Esophagus squamous epithelium (tissue), 5 donors: ENCODE data around the gene CCNY. TPM values are rescaled to one million over a fixed set of nuclear protein-coding genes. Genes with fewer than 3 reads are reported as not detected.
A peak's percentile ranks its signal among the peaks of the same experiment; 100 is the strongest.
"Not testable (repeated sequence)": the region's sequence is repeated elsewhere in the genome, so short reads cannot be mapped to it uniquely, and the experiment has no call there.

Experiments used
- DNase-seq: peaks from one replicate; lab custom pipeline; 2025; lab: John Stamatoyannopoulos, UW
- H3K27ac ChIP-seq, 4 donors: fragments of 200-600 bp; sonication (generic); one replicate each; pipeline ENCODE4 v1.5.1; 2016 to 2019; ENCODE audit warnings: mild to moderate bottlenecking in 1 of 4
- H3K27me3 ChIP-seq, 4 donors: fragments of 200-600 bp; sonication (generic); 1 replicate in 3 of 4; 2 replicates in 1 of 4; pipeline versions ENCODE4 v1.5.1 to v1.6.0; 2017 to 2021; ENCODE audit warnings: antibody characterized with exemption in 1 of 4
- H3K36me3 ChIP-seq, 3 donors: fragments of 200-600 bp; sonication (generic); one replicate each; pipeline ENCODE4 v1.5.1; 2016 to 2019
- H3K4me1 ChIP-seq, 3 donors: fragments of 200-600 bp; sonication (generic); one replicate each; pipeline ENCODE4 v1.5.1; 2017 to 2019
- H3K4me3 ChIP-seq, 4 donors: fragments of 200-600 bp; sonication (generic); 1 replicate in 3 of 4; 2 replicates in 1 of 4; pipeline ENCODE4 v1.5.1; 2016 to 2019; ENCODE audit warnings: mild to moderate bottlenecking in 2 of 4, moderate library complexity in 1 of 4
- H3K9me3 ChIP-seq, 3 donors: fragments of 200-600 bp; sonication (generic); one replicate each; pipeline ENCODE4 v1.5.1; 2016 to 2019
- POLR2A ChIP-seq, 4 donors: fragments of 450-650 bp; IDR thresholded peaks; one replicate each; pipeline ENCODE4 v1.6.1; 2017; ENCODE audit warnings: antibody characterized with exemption in 4 of 4, mild to moderate bottlenecking in 4 of 4, moderate library complexity in 3 of 4
- WGBS, 2 donors: methylation state at CpG; one replicate each; pipeline ENCODE4 v1.1.5; 2018; 5-methylcytosine and 5-hydroxymethylcytosine counted together
- intact Hi-C: fragments of 100-400 bp; cut with DNase I; formaldehyde crosslinking; loops from one replicate; pipeline ENCODE4 v1.15.0; 2022
- total RNA-seq, 4 donors: library from RNA; depleted of rRNA; stranded (reverse); fragments of >200 nt; gene quantifications; one replicate each; pipeline ENCODE4 v1.1.0, GENCODE V29; 2016
- TF ChIP-seq, protein P1 (sequence below), 6 experiments: fragments of 450-650 bp in 4 of 6; fragments of 200-600 bp in 2 of 6; sonication (generic) in 2 of 6; IDR thresholded peaks; one replicate each; pipeline ENCODE4 v1.5.1; 2016 to 2019; ENCODE audit warnings: antibody characterized with exemption in 6 of 6, mild to moderate bottlenecking in 4 of 6, moderate library complexity in 4 of 6
- donor health status: DM: yes; HTN: yes; CAD: no.

The CCNY gene
- total RNA-seq, 4 donors from 2014 or later = 24.1 to 41.5 (median 30.4) TPM

DNA sequence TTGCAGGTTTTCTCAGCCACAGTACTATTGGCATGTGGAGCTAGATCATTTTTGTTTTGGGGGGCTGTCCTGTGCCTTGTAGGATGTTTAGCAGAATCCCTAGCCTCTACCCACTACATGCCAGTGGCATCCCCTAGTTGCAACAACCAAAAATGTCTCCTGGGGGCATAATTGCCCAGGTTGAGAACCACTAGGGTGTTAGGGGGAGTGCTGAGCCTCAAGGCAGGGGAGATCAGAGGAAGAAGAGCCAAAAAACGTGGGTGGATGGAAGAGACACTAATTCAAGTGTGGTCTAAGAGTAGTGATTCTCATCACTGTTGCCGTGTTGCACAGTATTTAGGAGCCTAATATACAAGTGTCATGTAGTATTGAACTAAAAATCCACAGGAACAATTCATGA, 31.7 kb upstream of the CCNY start:
- TF ChIP-seq, protein P1, sequence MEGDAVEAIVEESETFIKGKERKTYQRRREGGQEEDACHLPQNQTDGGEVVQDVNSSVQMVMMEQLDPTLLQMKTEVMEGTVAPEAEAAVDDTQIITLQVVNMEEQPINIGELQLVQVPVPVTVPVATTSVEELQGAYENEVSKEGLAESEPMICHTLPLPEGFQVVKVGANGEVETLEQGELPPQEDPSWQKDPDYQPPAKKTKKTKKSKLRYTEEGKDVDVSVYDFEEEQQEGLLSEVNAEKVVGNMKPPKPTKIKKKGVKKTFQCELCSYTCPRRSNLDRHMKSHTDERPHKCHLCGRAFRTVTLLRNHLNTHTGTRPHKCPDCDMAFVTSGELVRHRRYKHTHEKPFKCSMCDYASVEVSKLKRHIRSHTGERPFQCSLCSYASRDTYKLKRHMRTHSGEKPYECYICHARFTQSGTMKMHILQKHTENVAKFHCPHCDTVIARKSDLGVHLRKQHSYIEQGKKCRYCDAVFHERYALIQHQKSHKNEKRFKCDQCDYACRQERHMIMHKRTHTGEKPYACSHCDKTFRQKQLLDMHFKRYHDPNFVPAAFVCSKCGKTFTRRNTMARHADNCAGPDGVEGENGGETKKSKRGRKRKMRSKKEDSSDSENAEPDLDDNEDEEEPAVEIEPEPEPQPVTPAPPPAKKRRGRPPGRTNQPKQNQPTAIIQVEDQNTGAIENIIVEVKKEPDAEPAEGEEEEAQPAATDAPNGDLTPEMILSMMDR (IDR thresholded peaks at IDR 0.05) = no peak
- no peak for TF ChIP-seq POLR2A (IDR thresholded peaks at IDR 0.05)

DNA sequence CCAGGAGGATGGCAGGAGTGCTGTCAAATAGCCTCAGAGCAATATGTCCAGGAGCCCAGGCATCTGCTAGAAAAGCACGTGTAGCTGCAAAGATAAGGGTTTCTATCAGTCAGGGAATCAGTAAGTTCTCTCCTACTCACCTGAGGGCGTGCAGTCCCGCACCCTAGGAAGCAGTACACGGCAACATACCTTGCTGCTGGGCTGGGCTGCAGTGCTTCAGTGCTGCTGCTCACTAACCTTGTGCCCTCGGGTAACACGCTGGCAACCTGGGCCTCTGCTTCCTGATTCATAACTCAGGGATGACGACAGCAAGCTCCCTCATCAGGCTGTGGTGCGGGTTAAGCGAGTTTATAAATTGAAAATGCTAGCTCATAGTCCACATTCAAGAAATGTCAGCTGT, 29.5 kb upstream of the CCNY start:
- no peak for DNase-seq
- peaks cover 6 to 15% (median 8%) of the 10 kb centered on the region in 3 donors for H3K4me1 ChIP-seq
- peak overlapping the region; percentile 11 to 81 (median 64) for H3K27ac ChIP-seq
- WGBS, 2 donors = 11 to 29% methylated on average over 6 to 9 of the region's 9 CpGs
- intact Hi-C loops = no loop called here
- no peak overlapping the region for H3K4me3 ChIP-seq
- no peaks in the 10 kb centered on the region for H3K36me3 ChIP-seq
- H3K27me3 ChIP-seq = peaks cover 0 to 87% (median 0%) of the 10 kb centered on the region in 4 donors
- TF ChIP-seq POLR2A (IDR thresholded peaks at IDR 0.05) = no peak
- TF ChIP-seq, protein P1 (IDR thresholded peaks at IDR 0.05) = no peak
- no peaks in the 10 kb centered on the region for H3K9me3 ChIP-seq

More for the DNA sequence above, 31.7 kb upstream of the CCNY start:
- Histone ChIP-seq H3K4me3 (no peak overlapping the region), H3K27ac (no peak overlapping the region), H3K4me1 (peaks cover 8 to 15% (median 10%) of the 10 kb centered on the region in 3 donors), H3K27me3 (peaks cover 0 to 78% (median 0%) of the 10 kb centered on the region in 4 donors), H3K36me3 (no peaks in the 10 kb centered on the region), H3K9me3 (no peaks in the 10 kb centered on the region)
- no peak for DNase-seq
- intact Hi-C loops = no loop called here
- WGBS, 2 donors = 41 to 46% methylated on average over 2 of the region's 2 CpGs

DNA sequence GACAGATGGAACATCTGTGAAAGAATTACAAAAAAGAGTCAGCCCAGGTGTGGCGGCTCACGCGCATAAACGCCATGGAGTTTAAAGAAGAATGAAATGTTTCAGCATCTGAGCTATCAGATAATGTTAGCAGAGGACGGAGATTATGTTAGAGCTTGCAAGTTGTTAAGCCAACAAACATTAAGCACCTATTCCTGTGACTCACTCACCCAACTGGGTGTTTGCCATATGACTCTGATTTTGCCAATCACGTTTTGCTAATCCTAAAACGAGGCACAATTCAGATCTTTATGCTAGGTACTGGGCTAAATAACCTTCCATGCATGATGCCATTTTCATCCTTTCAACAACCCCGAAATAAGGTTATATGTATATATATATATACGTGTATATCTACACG, 29.0 kb upstream of the CCNY start:
- H3K4me3 ChIP-seq = no peak overlapping the region
- WGBS, 2 donors = 35 to 44% methylated on average over 10 of the region's 10 CpGs
- H3K36me3 ChIP-seq = no peaks in the 10 kb centered on the region
- intact Hi-C loops = no loop called here
- peaks cover 6 to 15% (median 8%) of the 10 kb centered on the region in 3 donors for H3K4me1 ChIP-seq
- no peak for DNase-seq
- H3K27me3 ChIP-seq = peaks cover 0 to 85% (median 0%) of the 10 kb centered on the region in 4 donors
- no peaks in the 10 kb centered on the region for H3K9me3 ChIP-seq
- H3K27ac ChIP-seq = peak overlapping the region; percentile 11 to 81 (median 60)
- TF ChIP-seq, protein P1 (IDR thresholded peaks at IDR 0.05) = no peak
- no peak for TF ChIP-seq POLR2A (IDR thresholded peaks at IDR 0.05)

DNA sequence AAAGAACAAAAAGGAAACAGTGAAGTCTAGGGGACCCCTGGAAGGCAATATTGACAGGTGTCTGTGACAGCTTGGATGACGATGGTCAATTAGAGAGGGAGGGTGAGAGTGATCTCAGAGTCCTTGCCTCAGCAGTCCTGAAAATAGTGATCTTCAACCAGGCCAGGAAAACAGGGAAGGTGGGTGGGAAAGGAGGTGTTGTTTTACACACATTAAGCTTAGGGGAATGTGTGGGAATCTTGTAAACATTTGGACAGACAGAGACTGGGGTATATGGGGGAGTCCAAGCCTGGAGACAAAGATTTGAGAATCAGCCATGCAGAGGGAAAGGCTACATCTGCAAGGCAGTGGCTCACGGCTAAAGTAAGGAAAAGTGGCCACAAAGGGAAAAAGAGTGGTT, 27.5 kb upstream of the CCNY start:
- TF ChIP-seq, protein P1 (IDR thresholded peaks at IDR 0.05) = no peak
- TF ChIP-seq POLR2A (IDR thresholded peaks at IDR 0.05) = no peak
- DNase-seq = no peak
- intact Hi-C loops = no loop called here
- peaks cover 6 to 15% (median 8%) of the 10 kb centered on the region in 3 donors for H3K4me1 ChIP-seq
- H3K36me3 ChIP-seq = no peaks in the 10 kb centered on the region
- no peak overlapping the region for H3K4me3 ChIP-seq
- H3K9me3 ChIP-seq = no peaks in the 10 kb centered on the region
- H3K27me3 ChIP-seq = peaks cover 0 to 71% (median 0%) of the 10 kb centered on the region in 4 donors
- 64 to 67% methylated on average over 2 of the region's 2 CpGs for WGBS, 2 donors
- H3K27ac ChIP-seq = no peak overlapping the region

DNA sequence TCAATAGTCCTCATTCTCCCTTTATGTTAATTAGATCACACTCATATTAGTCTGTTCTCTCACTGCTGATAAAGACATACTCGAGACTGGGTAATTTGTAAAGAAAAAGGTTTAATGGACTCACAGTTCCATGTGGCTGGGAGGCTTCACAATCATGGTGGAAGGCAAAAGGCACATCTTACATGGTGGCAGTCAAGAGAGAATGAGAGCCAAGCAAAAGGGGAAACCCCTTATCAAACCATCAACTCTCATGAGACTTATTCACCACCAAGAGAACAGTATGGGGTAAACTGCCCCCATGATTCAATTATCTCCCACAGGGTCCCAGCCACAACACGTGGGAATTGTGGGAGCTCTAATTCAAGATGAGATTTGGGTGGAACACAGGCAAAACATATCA, 22.2 kb upstream of the CCNY start:
- H3K9me3 ChIP-seq, H3K4me3 ChIP-seq, H3K4me1 ChIP-seq, DNase-seq, intact Hi-C loops, H3K27ac ChIP-seq: not testable (repeated sequence)
- 85 to 89% methylated on average over 2 of the region's 2 CpGs for WGBS, 2 donors
- peaks cover 0 to 28% (median 0%) of the 10 kb centered on the region in 4 donors for H3K27me3 ChIP-seq
- peaks cover 0 to 29% (median 0%) of the 10 kb centered on the region in 3 donors for H3K36me3 ChIP-seq

DNA sequence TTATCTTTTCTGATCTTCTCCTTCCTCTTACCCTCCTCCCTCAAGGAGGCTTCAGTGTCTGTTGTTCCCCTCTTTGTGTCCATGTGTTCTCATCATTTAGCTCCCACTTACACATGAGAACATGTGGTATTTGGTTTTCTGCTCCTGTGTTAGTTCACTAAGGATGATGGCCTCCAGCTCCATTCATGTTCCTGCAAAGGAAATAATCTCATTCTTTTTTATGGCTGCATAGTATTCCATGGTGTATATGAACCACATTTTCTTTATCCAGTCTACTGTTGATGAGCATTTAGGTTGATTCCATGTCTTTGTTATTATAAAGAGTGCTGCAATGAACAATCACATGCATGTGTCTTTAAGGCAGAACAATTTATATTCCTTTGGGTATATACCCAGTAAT, 21.1 kb upstream of the CCNY start:
- H3K4me1 ChIP-seq, H3K27ac ChIP-seq, H3K4me3 ChIP-seq, intact Hi-C loops, H3K9me3 ChIP-seq, DNase-seq: not testable (repeated sequence)
- H3K27me3 ChIP-seq = peaks cover 0 to 17% (median 0%) of the 10 kb centered on the region in 4 donors
- peaks cover 0 to 33% (median 0%) of the 10 kb centered on the region in 3 donors for H3K36me3 ChIP-seq
